Measurements from ENCODE around the gene TP63. TPM values are rescaled to one million over a fixed set of nuclear protein-coding genes. Genes with fewer than 3 reads are reported as not detected.

TP63 gene
- total RNA-seq, 1 donor from 2014 or later = not detected

DNA sequence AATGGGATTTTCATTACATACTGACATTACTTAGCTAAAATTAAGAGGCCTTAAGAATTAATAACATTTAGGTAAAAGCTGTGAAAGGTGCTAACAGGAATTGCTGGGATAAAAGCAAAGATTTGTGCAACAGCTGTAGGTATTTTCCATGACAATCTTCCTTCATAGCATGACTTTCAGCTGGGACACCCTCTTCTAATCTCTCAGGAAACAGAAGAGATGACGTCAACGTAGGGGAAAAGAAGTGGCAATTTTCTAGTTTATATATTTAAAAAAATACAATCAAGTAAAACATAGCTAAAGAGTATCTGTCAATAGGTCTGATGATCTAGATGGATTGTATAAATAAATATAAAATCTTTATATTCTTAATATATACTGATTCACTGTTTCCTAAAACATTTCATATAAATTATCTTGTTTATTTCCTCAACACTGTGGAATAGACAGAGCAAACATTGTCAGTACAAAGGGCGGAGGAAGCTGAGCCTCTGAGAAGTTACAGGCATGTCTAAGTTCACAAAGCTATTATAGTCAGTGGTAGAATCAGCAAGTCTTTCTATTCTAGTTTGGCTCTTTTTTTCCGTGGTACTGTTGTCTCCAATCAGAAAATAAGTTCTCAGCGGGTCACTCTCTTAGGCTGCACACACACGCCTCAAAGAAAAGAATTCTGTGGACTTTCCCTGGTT lies 272.5 kb downstream of the TP63 start:
- TF ChIP-seq, protein P1, sequence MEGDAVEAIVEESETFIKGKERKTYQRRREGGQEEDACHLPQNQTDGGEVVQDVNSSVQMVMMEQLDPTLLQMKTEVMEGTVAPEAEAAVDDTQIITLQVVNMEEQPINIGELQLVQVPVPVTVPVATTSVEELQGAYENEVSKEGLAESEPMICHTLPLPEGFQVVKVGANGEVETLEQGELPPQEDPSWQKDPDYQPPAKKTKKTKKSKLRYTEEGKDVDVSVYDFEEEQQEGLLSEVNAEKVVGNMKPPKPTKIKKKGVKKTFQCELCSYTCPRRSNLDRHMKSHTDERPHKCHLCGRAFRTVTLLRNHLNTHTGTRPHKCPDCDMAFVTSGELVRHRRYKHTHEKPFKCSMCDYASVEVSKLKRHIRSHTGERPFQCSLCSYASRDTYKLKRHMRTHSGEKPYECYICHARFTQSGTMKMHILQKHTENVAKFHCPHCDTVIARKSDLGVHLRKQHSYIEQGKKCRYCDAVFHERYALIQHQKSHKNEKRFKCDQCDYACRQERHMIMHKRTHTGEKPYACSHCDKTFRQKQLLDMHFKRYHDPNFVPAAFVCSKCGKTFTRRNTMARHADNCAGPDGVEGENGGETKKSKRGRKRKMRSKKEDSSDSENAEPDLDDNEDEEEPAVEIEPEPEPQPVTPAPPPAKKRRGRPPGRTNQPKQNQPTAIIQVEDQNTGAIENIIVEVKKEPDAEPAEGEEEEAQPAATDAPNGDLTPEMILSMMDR (IDR thresholded peaks at IDR 0.05) = no peak
- H3K27ac ChIP-seq = no peak overlapping the region
- no peak for DNase-seq (ENCODE audit: low spot score in 2 of 2)
- H3K4me1 ChIP-seq = no peaks in the 10 kb centered on the region
- intact Hi-C loops (cut with DNase I) = no loop called here
- no peaks in the 10 kb centered on the region for H3K36me3 ChIP-seq
- H3K27me3 ChIP-seq = no peaks in the 10 kb centered on the region
- H3K9me3 ChIP-seq = no peaks in the 10 kb centered on the region
- H3K4me3 ChIP-seq = no peak overlapping the region

DNA sequence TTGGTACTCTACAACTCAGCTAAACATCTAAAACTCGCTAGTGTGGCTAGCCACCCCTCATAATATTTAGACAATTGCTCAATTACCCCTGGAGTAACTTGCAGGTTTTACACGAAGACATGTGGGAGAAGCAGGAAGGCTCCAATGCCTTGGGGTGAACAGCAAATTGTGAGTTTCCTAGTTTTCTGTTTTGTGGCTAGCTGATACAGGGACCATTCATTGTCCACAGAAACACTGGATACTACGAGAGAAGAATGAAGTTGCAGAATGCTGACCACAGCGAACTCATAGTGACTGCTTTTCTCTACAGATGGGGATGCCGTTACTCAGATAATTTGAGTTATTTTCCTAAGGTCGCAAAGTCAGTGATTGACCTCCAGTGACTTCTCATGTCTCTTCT lies 276.6 kb downstream of the TP63 start:
- no peaks in the 10 kb centered on the region for H3K4me1 ChIP-seq
- no peak for DNase-seq (ENCODE audit: low spot score in 2 of 2)
- H3K27ac ChIP-seq = no peak overlapping the region
- H3K36me3 ChIP-seq = no peaks in the 10 kb centered on the region
- TF ChIP-seq, protein P1 (IDR thresholded peaks at IDR 0.05) = no peak
- no peak overlapping the region for H3K4me3 ChIP-seq
- no peaks in the 10 kb centered on the region for H3K27me3 ChIP-seq
- intact Hi-C loops (cut with DNase I) = no loop called here
- no peaks in the 10 kb centered on the region for H3K9me3 ChIP-seq

DNA sequence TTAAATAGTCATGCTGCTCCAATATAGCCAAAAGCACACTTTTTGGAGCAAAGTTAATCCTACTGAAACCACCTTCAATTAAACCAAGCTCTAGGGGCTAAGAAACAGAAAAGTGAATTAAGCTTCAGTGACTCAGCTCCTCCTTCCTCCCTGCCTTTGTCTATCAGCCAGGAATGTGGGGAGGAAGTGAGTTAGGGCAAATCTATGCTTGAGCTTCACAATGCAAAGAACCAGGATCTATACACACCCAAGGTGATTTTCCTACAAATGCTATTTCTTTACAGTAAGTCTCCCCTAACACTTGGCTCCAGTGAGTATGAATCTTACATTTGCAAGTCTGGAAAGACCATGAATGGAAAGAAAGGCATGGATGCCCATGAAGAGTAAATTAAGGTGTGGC lies 277.5 kb downstream of the TP63 start:
- intact Hi-C loops (cut with DNase I) = no loop called here
- Histone ChIP-seq H3K9me3 (no peaks in the 10 kb centered on the region), H3K27me3 (no peaks in the 10 kb centered on the region), H3K27ac (no peak overlapping the region), H3K4me1 (no peaks in the 10 kb centered on the region), H3K4me3 (no peak overlapping the region), H3K36me3 (no peaks in the 10 kb centered on the region)
- TF ChIP-seq, protein P1 (IDR thresholded peaks at IDR 0.05) = no peak
- DNase-seq (ENCODE audit: low spot score in 2 of 2) = no peak

DNA sequence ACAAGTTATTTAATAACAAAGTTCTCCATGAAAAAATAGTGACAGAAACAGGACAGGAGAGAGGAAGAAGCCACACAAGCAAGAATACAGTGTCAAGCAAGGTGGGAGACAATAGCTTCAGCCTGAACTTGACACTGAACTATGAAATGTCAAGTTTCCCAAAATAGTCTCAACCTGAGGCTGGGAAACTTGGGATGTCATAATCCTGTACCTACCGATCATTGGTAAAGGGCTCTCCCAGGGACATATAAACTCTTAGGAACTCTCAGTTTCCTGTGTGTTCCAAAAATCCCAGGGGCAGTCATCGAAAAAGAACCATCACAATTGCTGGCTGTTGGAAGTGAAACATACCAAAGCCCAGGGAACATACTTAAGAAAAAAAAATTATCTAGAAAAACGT lies 277.9 kb downstream of the TP63 start:
- no peak for DNase-seq (ENCODE audit: low spot score in 2 of 2)
- Histone ChIP-seq H3K9me3 (no peaks in the 10 kb centered on the region), H3K4me3 (no peak overlapping the region), H3K4me1 (no peaks in the 10 kb centered on the region), H3K27ac (no peak overlapping the region), H3K27me3 (no peaks in the 10 kb centered on the region), H3K36me3 (no peaks in the 10 kb centered on the region)
- intact Hi-C loops (cut with DNase I) = no loop called here
- TF ChIP-seq, protein P1 (IDR thresholded peaks at IDR 0.05) = no peak

DNA sequence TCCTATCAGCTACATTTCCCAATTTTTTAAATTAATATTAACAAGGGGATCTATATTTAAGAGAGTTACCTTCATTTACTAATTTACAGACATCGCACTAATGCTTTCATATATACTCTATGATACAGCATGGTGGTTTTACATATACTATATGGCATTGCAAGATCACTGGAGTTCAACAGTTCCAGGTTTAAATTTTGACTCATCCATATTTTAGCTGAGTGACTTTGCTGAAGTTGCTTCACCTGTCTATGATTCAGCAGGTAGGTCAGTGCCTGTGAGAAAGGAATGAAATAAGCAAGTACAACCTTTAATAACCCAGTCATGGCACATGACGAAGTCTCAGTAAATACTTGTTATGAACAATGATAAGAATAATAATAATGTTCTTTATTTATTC lies 278.4 kb downstream of the TP63 start:
- H3K4me3 ChIP-seq = no peak overlapping the region
- H3K9me3 ChIP-seq = no peaks in the 10 kb centered on the region
- TF ChIP-seq, protein P1 (IDR thresholded peaks at IDR 0.05) = no peak
- no peaks in the 10 kb centered on the region for H3K27me3 ChIP-seq
- intact Hi-C loops (cut with DNase I) = no loop called here
- no peak overlapping the region for H3K27ac ChIP-seq
- no peaks in the 10 kb centered on the region for H3K36me3 ChIP-seq
- no peak for DNase-seq (ENCODE audit: low spot score in 2 of 2)
- H3K4me1 ChIP-seq = no peaks in the 10 kb centered on the region

DNA sequence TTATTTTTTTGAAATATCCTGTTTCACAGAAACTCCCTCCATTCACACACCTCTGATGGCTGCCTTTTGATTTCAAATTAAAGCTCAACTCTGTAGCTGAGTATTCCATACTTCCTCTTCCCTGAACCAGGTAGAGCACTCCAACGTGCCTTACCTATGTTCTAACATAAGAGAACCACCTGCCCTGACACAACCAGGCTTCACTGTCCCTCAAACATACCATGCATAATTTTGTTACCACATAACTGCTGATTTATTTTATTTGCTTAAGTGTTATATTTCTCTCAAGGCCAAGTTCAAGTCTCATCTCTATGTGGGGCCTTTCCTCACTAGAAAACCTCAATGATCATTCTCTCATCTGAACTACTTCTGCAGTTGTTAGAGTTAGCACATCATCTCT lies 279.8 kb downstream of the TP63 start:
- TF ChIP-seq, protein P1 (IDR thresholded peaks at IDR 0.05) = no peak
- no peak for DNase-seq (ENCODE audit: low spot score in 2 of 2)
- no peaks in the 10 kb centered on the region for H3K27me3 ChIP-seq
- intact Hi-C loops (cut with DNase I) = no loop called here
- no peak overlapping the region for H3K27ac ChIP-seq
- no peaks in the 10 kb centered on the region for H3K36me3 ChIP-seq
- H3K4me3 ChIP-seq = no peak overlapping the region
- H3K4me1 ChIP-seq = no peaks in the 10 kb centered on the region
- no peaks in the 10 kb centered on the region for H3K9me3 ChIP-seq

Data from ascending aorta (tissue), 2 donors.